ENCODE measurements around the gene SMAP2. TPM values are rescaled to one million over a fixed set of nuclear protein-coding genes. Genes with fewer than 3 reads are reported as not detected.
"Not testable (repeated sequence)": the region's sequence is repeated elsewhere in the genome, so short reads cannot be mapped to it uniquely, and the experiment has no call there.

The SMAP2 gene
- 11.1 and 12.0 TPM in 2 replicates for total RNA-seq
- polyA plus RNA-seq = 7.4 and 8.0 TPM in 2 replicates
- 6.1 and 7.5 TPM in 2 replicates for polyA plus RNA-seq (2011; cell fraction: cytosol; rRNA removed)
- polyA plus RNA-seq (2011; cell fraction: nucleus; rRNA removed) = 4.7 and 8.8 TPM in 2 replicates
- 10.0 and 11.8 TPM in 2 replicates for polyA plus RNA-seq (2012)
- polyA minus RNA-seq = 10.0 and 14.3 TPM in 2 replicates
- polyA minus RNA-seq (2011; cell fraction: cytosol; rRNA and poly(A)+ RNA removed) = 5.3 TPM
- 2.3 and 3.5 TPM in 2 replicates for polyA minus RNA-seq (2011; cell fraction: nucleus; rRNA and poly(A)+ RNA removed)
- Bru-seq, nascent RNA = percentile 53 among the genes with signal in this experiment
- BruChase-seq, experiment 1, labeled RNA remaining after a 6-hour chase = percentile 63 among the genes with signal in this experiment
- BruChase-seq, experiment 2, labeled RNA remaining after a 2-hour chase = percentile 68 among the genes with signal in this experiment
- long read RNA-seq, transcript SMAP2-202 (10 exons, 2,939 nt) = major isoform, 30 of 35 reads
- long read RNA-seq, partial matches to known transcripts = 1 of 35 reads
- long read RNA-seq, other reads (novel, unspliced or antisense) = 4 of 35 reads

- Histone ChIP-seq H3K9me3 (replicated peaks; ENCODE audit: control insufficient read depth, insufficient read depth, low read length) (no peaks in the 10 kb centered on the region), H3K27me3 (ENCODE audit: control insufficient read depth in 2 of 2, insufficient read depth in 2 of 2, low read length in 2 of 2) (peaks cover 0 to 4% of the 10 kb centered on the region in 2 experiments), H3K27ac (ENCODE audit: insufficient read depth, low read depth, low read length) (no peak within 1 kb of the TSS), H4K20me1 (replicated peaks; ENCODE audit: control insufficient read depth, extremely low read depth, insufficient read depth, low read length) (no peaks in the 10 kb centered on the region), H3K4me3 (replicated peaks in 1 of 3; ENCODE audit: insufficient read depth in 1 of 3, low read depth in 1 of 3, low read length in 3 of 3) (peak within 1 kb of the TSS; percentile 69 to 90 (median 89)), H3K9me1 (replicated peaks; ENCODE audit: control insufficient read depth, extremely low read depth, insufficient read depth, low read length) (no peaks in the 10 kb centered on the region), H3K79me2 (ENCODE audit: control insufficient read depth, insufficient read depth, low read length) (peaks cover 6% of the 10 kb centered on the region), H2AFZ (ENCODE audit: low read depth, low read length) (peak within 1 kb of the TSS; percentile 100), H3K9ac (replicated peaks; ENCODE audit: extremely low read depth, insufficient read depth, low read length) (peak within 1 kb of the TSS; percentile 69), H3K4me1 (ENCODE audit: control insufficient read depth, extremely low read depth, insufficient read depth, low read length) (peaks cover 7% of the 10 kb centered on the region), H3K4me2 (ENCODE audit: insufficient read depth, low read length) (peak within 1 kb of the TSS; percentile 72), H3K36me3 (ENCODE audit: control insufficient read depth in 2 of 2, extremely low read depth in 1 of 2, insufficient read depth in 2 of 2, low read length in 2 of 2) (no peaks in the 10 kb centered on the region)
- POLR2A ChIA-PET = interaction anchor here (0.6 kb wide), 1 partner anchor 35 kb away, joined by 3 read pairs; no protein-coding TSS in a partner anchor
- dilution Hi-C loops (cut with MboI; ENCODE audit: extremely low pct_ligation_motif_present, low sequenced_read_pairs) = no loop called here
- FAIRE-seq (peak; percentile 67), DNase-seq (ENCODE audit: low read depth, low spot score) (peak; percentile 96)
- TF ChIP-seq MAX (IDR thresholded peaks at IDR 0.05; ENCODE audit: insufficient read depth, insufficient read length) (no peak), POLR2AphosphoS5 (IDR thresholded peaks at IDR 0.05; ENCODE audit: insufficient read depth, low read depth, low read length) (no peak), CTCF (IDR thresholded peaks at IDR 0.05; ENCODE audit: extremely low read depth in 1 of 2, insufficient read depth in 1 of 2, low read depth in 1 of 2, low read length in 2 of 2) (no peak), MYC (IDR thresholded peaks at IDR 0.05; ENCODE audit: low read depth, low read length) (no peak), GATA2 (IDR thresholded peaks at IDR 0.05; ENCODE audit: insufficient read depth, insufficient read length, low read depth, low read length) (no peak)
- CTCF ChIA-PET = interaction anchor here (0.7 to 3.4 kb wide), 11 partner anchors 9 to 1214 kb away, joined by 3 to 24 read pairs (median 5); no protein-coding TSS in a partner anchor
- no TSS peak for BruUV-seq (replicated peaks)
- intact Hi-C loops (cut with micrococcal nuclease) = loop anchor here (5.0 kb wide), 1 partner anchor 526 kb away; no protein-coding TSS in a partner anchor
Measured at GRCh38 chr1:40373323-40374283, at the start of gene SMAP2. SMAP2 (plus strand) TSS chr1:40373727; CDS start chr1:40374121, 394 bp downstream.

GRCh38 chr1:40331403-40331802, 42.1 kb upstream of the SMAP2 start:
- H2AFZ ChIP-seq (ENCODE audit: low read depth, low read length); H3K9me1 ChIP-seq (replicated peaks; ENCODE audit: control insufficient read depth, extremely low read depth, insufficient read depth, low read length); H3K9me3 ChIP-seq (replicated peaks; ENCODE audit: control insufficient read depth, insufficient read depth, low read length); H3K4me3 ChIP-seq (replicated peaks in 1 of 3; ENCODE audit: insufficient read depth in 1 of 3, low read depth in 1 of 3, low read length in 3 of 3); H3K36me3 ChIP-seq (ENCODE audit: control insufficient read depth in 2 of 2, extremely low read depth in 1 of 2, insufficient read depth in 2 of 2, low read length in 2 of 2); H4K20me1 ChIP-seq (replicated peaks; ENCODE audit: control insufficient read depth, extremely low read depth, insufficient read depth, low read length); H3K9ac ChIP-seq (replicated peaks; ENCODE audit: extremely low read depth, insufficient read depth, low read length); H3K79me2 ChIP-seq (ENCODE audit: control insufficient read depth, insufficient read depth, low read length); intact Hi-C loops (cut with micrococcal nuclease); DNase-seq (ENCODE audit: low read depth, low spot score); BruUV-seq (replicated peaks); FAIRE-seq; POLR2A ChIA-PET; dilution Hi-C loops (cut with MboI; ENCODE audit: extremely low pct_ligation_motif_present, low sequenced_read_pairs); H3K27ac ChIP-seq (ENCODE audit: insufficient read depth, low read depth, low read length); H3K4me2 ChIP-seq (ENCODE audit: insufficient read depth, low read length); H3K4me1 ChIP-seq (ENCODE audit: control insufficient read depth, extremely low read depth, insufficient read depth, low read length); H3K27me3 ChIP-seq (ENCODE audit: control insufficient read depth in 2 of 2, insufficient read depth in 2 of 2, low read length in 2 of 2): not testable (repeated sequence)
- CTCF ChIA-PET = interaction anchor here (2.0 to 2.5 kb wide), 3 partner anchors 15 to 187 kb away, joined by 8 to 11 read pairs (median 9); partner anchors contain the start of gene COL9A2
